C4-2B (cell line): Measurements from ENCODE around the gene FAP.

Experiments used
- CTCF ChIP-seq: fragments of 450-650 bp; conservative IDR thresholded peaks from 2 replicates; pipeline ENCODE4 v1.5.1; 2017; ENCODE audit warnings: mild to moderate bottlenecking
- ZFX ChIP-seq: fragments of 450-650 bp; IDR thresholded peaks from 2 replicates; pipeline ENCODE4 v1.6.1; 2017

GRCh38 chr2:162175714-162176113 is 67.5 kb downstream of the FAP start:
- TF ChIP-seq CTCF (no peak), ZFX (no peak)
